H1 (cell line): ENCODE results near the gene ZNF699. TPM values are rescaled to one million over a fixed set of nuclear protein-coding genes. Genes with fewer than 3 reads are reported as not detected.

Experiments used
- CTCF ChIA-PET: fragments of 300-600 bp; sonication (Branson Sonifier 250); formaldehyde crosslinking; loops from one replicate; lab custom pipeline; 2021; ENCODE audit not compliant: partially characterized antibody; lab: Charles Lee
- POLR2A ChIA-PET: fragments of 300-600 bp; sonication (Branson Sonifier 250); formaldehyde crosslinking; loops from one replicate; lab custom pipeline; 2021; ENCODE audit warnings: inconsistent platforms; ENCODE audit not compliant: partially characterized antibody; lab: Charles Lee
- DNase-seq, 2 experiments: peaks; one replicate each; pipeline versions ENCODE4 v3.0.0 to v3.0.0-alpha.2; 2010 to 2022; ENCODE audit warnings: low spot score in 2 of 2, low read depth in 1 of 2, mixed read lengths in 1 of 2
- FAIRE-seq: peaks from 2 replicates; lab custom pipeline; 2011; peaks lifted over from hg19 to GRCh38; lab: Jason Lieb, UNC
- H2AFZ ChIP-seq: 2 replicates; pipeline ENCODE4 v1.8.1; 2012; ENCODE audit warnings: low read length, inconsistent platforms
- H2AK5ac ChIP-seq: 2 replicates; pipeline ENCODE4 v1.6.1; 2013; ENCODE audit warnings: low read depth, low read length
- H2BK120ac ChIP-seq: replicated peaks from 2 replicates; pipeline ENCODE3; 2013; ENCODE audit warnings: low read depth, low read length, inconsistent platforms
- H2BK12ac ChIP-seq: 2 replicates; pipeline ENCODE4 v1.6.1; 2013; ENCODE audit warnings: low read depth, low read length
- H2BK15ac ChIP-seq: 2 replicates; pipeline ENCODE4 v1.6.1; 2013; ENCODE audit warnings: low read length
- H2BK20ac ChIP-seq: 2 replicates; pipeline ENCODE4 v1.6.1; 2013; ENCODE audit warnings: low read length
- H2BK5ac ChIP-seq: 2 replicates; pipeline ENCODE4 v1.6.1; 2013; ENCODE audit warnings: low read depth, low read length
- H3K14ac ChIP-seq: 2 replicates; pipeline ENCODE4 v1.6.1; 2013; ENCODE audit warnings: inconsistent platforms; ENCODE audit not compliant: insufficient read length
- H3K18ac ChIP-seq: 2 replicates; pipeline ENCODE4 v1.6.1; 2013; ENCODE audit warnings: low read length; ENCODE audit errors: extremely low read depth
- H3K23ac ChIP-seq: 2 replicates; pipeline ENCODE4 v1.6.1; 2013; ENCODE audit warnings: inconsistent platforms; ENCODE audit not compliant: insufficient read length
- H3K23me2 ChIP-seq: 2 replicates; pipeline ENCODE4 v1.6.1; 2013; ENCODE audit warnings: low read depth, low read length
- H3K27ac ChIP-seq: 2 replicates; pipeline ENCODE4 v1.6.1; 2011; ENCODE audit warnings: low read depth, low read length, inconsistent platforms
- H3K27me3 ChIP-seq, 4 experiments: replicated peaks in 1 of 4; 1 replicate in 1 of 4; 2 replicates in 3 of 4; pipeline versions ENCODE4 v1.6.1 to v1.8.1; 2011 to 2013; ENCODE audit warnings: low read length in 3 of 4, mild to moderate bottlenecking in 3 of 4, inconsistent platforms in 2 of 4, mixed read lengths in 2 of 4, moderate library complexity in 1 of 4; ENCODE audit not compliant: control insufficient read depth in 3 of 4, insufficient read depth in 3 of 4; ENCODE audit errors: extremely low read depth in 1 of 4
- H3K36me3 ChIP-seq, 4 experiments: 2 replicates each; pipeline versions ENCODE4 v1.6.1 to v1.8.1; 2011 to 2013; ENCODE audit warnings: mild to moderate bottlenecking in 4 of 4, low read length in 3 of 4, moderate library complexity in 2 of 4, control low read depth in 1 of 4, inconsistent platforms in 1 of 4; ENCODE audit not compliant: insufficient read depth in 4 of 4, control insufficient read depth in 2 of 4
- H3K4ac ChIP-seq: replicated peaks from 2 replicates; pipeline ENCODE3; 2013; ENCODE audit warnings: low read length, low read depth, mixed read lengths, inconsistent platforms; ENCODE audit not compliant: insufficient read length
- H3K4me1 ChIP-seq, 4 experiments: replicated peaks in 1 of 4; 1 replicate in 1 of 4; 2 replicates in 3 of 4; pipeline versions ENCODE4 v1.6.1 to v1.8.1; 2011 to 2013; ENCODE audit warnings: low read length in 3 of 4, inconsistent platforms in 2 of 4, mixed read lengths in 1 of 4; ENCODE audit not compliant: insufficient read depth in 4 of 4, control insufficient read depth in 3 of 4
- H3K4me2 ChIP-seq, 2 experiments: 2 replicates each; pipeline versions ENCODE4 v1.6.1 to v1.8.1; 2011 to 2013; ENCODE audit warnings: low read depth in 2 of 2, low read length in 2 of 2, control low read depth in 1 of 2, inconsistent platforms in 1 of 2, mild to moderate bottlenecking in 1 of 2; ENCODE audit not compliant: insufficient read depth in 1 of 2
- H3K4me3 ChIP-seq, 4 experiments: fragments of 200-600, 300-600 bp in 1 of 4; sonication (generic), shearing (Covaris generic), sonication (Bioruptor Twin) in 1 of 4; 2 replicates each; pipeline versions ENCODE4 v1.5.1 to v1.8.1; 2011 to 2016; ENCODE audit warnings: low read length in 4 of 4, low read depth in 3 of 4, control low read depth in 2 of 4, inconsistent platforms in 2 of 4, mild to moderate bottlenecking in 2 of 4, mixed read lengths in 1 of 4, moderate library complexity in 1 of 4; ENCODE audit not compliant: insufficient read depth in 2 of 4; ENCODE audit errors: extremely low read depth in 1 of 4
- H3K56ac ChIP-seq: replicated peaks from 2 replicates; pipeline ENCODE3; 2013; ENCODE audit warnings: low read depth, mild to moderate bottlenecking, mixed read lengths, low read length, inconsistent platforms; ENCODE audit not compliant: insufficient read length
- H3K79me1 ChIP-seq: 2 replicates; pipeline ENCODE4 v1.6.1; 2013; ENCODE audit warnings: low read depth, low read length, control low read depth
- H3K79me2 ChIP-seq, 2 experiments: 2 replicates each; pipeline versions ENCODE4 v1.6.1 to v1.8.1; 2012 to 2013; ENCODE audit warnings: low read length in 2 of 2, mild to moderate bottlenecking in 2 of 2, inconsistent platforms in 1 of 2; ENCODE audit not compliant: insufficient read depth in 2 of 2, control insufficient read depth in 1 of 2
- H3K9ac ChIP-seq, 4 experiments: replicated peaks in 1 of 4; 1 replicate in 1 of 4; 2 replicates in 3 of 4; pipeline versions ENCODE4 v1.6.1 to v1.8.1; 2011 to 2013; ENCODE audit warnings: low read depth in 3 of 4, low read length in 3 of 4, control low read depth in 2 of 4, mild to moderate bottlenecking in 2 of 4, moderate library complexity in 2 of 4, inconsistent platforms in 1 of 4; ENCODE audit errors: extremely low read depth in 1 of 4
- H3K9me3 ChIP-seq, 2 experiments: 2 replicates each; pipeline versions ENCODE4 v1.6.1 to v1.8.1; 2012 to 2013; ENCODE audit warnings: mild to moderate bottlenecking in 2 of 2, moderate library complexity in 2 of 2, control low read depth in 1 of 2, inconsistent platforms in 1 of 2, low read depth in 1 of 2, low read length in 1 of 2, mixed read lengths in 1 of 2; ENCODE audit not compliant: insufficient read depth in 2 of 2
- H4K20me1 ChIP-seq, 2 experiments: replicated peaks in 1 of 2; 2 replicates each; pipeline versions ENCODE3 to v1.8.1; 2011 to 2013; ENCODE audit warnings: inconsistent platforms in 2 of 2, low read length in 2 of 2, mild to moderate bottlenecking in 1 of 2; ENCODE audit not compliant: insufficient read depth in 2 of 2, control insufficient read depth in 1 of 2
- H4K5ac ChIP-seq: 2 replicates; pipeline ENCODE4 v1.6.1; 2013; ENCODE audit warnings: low read length, low read depth, mixed read lengths, inconsistent platforms; ENCODE audit not compliant: insufficient read length
- H4K8ac ChIP-seq: 2 replicates; pipeline ENCODE4 v1.8.0; 2013; ENCODE audit warnings: mild to moderate bottlenecking, moderate library complexity, low read length, inconsistent platforms; ENCODE audit not compliant: insufficient read depth; ENCODE audit errors: extremely low read depth
- H4K91ac ChIP-seq: replicated peaks from 2 replicates; pipeline ENCODE3; 2013; ENCODE audit warnings: low read length, mixed read lengths, inconsistent platforms; ENCODE audit not compliant: insufficient read length
- BRCA1 ChIP-seq: IDR thresholded peaks from 2 replicates; pipeline ENCODE4 v1.6.1; 2012; ENCODE audit warnings: low read depth, low read length, improper control_type of control experiment
- CHD2 ChIP-seq: IDR thresholded peaks from 2 replicates; pipeline ENCODE4 v1.6.1; 2012; ENCODE audit warnings: low read length, improper control_type of control experiment
- KDM1A ChIP-seq: fragments of 200-600, 300-600 bp; sonication (generic); IDR thresholded peaks from 2 replicates; pipeline ENCODE4 v1.7.1; 2016; ENCODE audit warnings: mild to moderate bottlenecking, low read length, borderline replicate concordance
- SIX5 ChIP-seq: IDR thresholded peaks from 2 replicates; pipeline ENCODE4 v1.6.1; 2011; ENCODE audit warnings: mild to moderate bottlenecking, low read depth, low read length
- SUZ12 ChIP-seq: fragments of 200-600 bp; sonication (generic); IDR thresholded peaks from 2 replicates; pipeline ENCODE4 v1.6.1; 2012; ENCODE audit warnings: mild to moderate bottlenecking, inconsistent platforms, low read length, moderate library complexity, mixed read lengths
- TCF12 ChIP-seq: IDR thresholded peaks from 2 replicates; pipeline ENCODE4 v1.6.1; 2011; ENCODE audit warnings: low read depth, mild to moderate bottlenecking, low read length
- USF2 ChIP-seq: IDR thresholded peaks from 2 replicates; pipeline ENCODE4 v1.6.1; 2011; ENCODE audit warnings: low read length, improper control_type of control experiment
- WGBS, 2 experiments: shearing (Covaris generic) in 1 of 2; methylation state at CpG; one replicate each; pipeline versions ENCODE4 v1.1.6 to v1.1.7; 2013 to 2015; ENCODE audit warnings: low lambda C conversion rate in 2 of 2, mixed read lengths in 2 of 2, inconsistent platforms in 1 of 2, low coverage in 1 of 2, missing lambda C conversion rate in 1 of 2; ENCODE audit not compliant: insufficient replicate concordance in 2 of 2, insufficient coverage in 1 of 2, insufficient read length in 1 of 2; ENCODE audit errors: extremely low coverage in 1 of 2, missing lambda C conversion rate in 1 of 2; 5-methylcytosine and 5-hydroxymethylcytosine counted together
- polyA plus RNA-seq, 7 experiments: library from polyadenylated mRNA; depleted of rRNA in 3 of 7; stranded (reverse) in 5 of 7; unstranded in 2 of 7; fragments of >200 nt in 5 of 7; fragments of 200-250 nt in 2 of 7; gene quantifications; 1 replicate in 5 of 7; 2 replicates in 1 of 7; 4 replicates in 1 of 7; pipeline versions ENCODE4 v1.2.1 to v1.2.3, GENCODE V29; 2011 to 2013; ENCODE audit warnings: missing spikeins in 2 of 7, mixed read lengths in 2 of 7
- total RNA-seq: library from RNA; stranded (reverse); fragmentation: NEBNext Ultra II Directional; extraction: Animal tissue kit (Norgen Biotek cat#: 25700); gene quantifications from 2 replicates; pipeline ENCODE4 v1.2.1, GENCODE V29; 2021

The ZNF699 gene
- total and polyA plus RNA-seq, 2 of the 8 experiments (the other 6 are each of a cell fraction or from before 2014, with no cell fraction given), result 1.00 to 3.3 TPM

DNA sequence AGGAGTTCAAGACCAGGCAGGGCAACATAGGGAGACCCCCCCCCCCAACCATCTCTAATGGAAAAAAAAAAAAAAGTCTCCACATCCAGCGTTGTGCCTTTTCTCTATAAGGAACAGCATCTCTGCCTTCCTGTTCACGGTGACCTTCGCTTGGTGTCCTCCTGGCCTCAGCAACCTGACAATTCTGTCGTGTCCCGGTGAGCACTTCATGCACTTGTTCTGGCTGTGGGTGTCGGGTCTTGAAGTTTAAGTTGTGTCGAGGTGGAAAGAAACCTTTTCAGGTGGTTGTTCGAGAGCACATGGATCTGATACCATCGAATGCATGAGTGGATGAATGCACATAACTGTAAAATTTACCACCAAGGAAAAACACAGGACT is 14.9 kb upstream of the ZNF699 start:
- no peak overlapping the region for H2BK20ac ChIP-seq
- H2AFZ ChIP-seq, result no peak overlapping the region
- H3K27ac ChIP-seq, result no peak overlapping the region; the same call in 1 of the 2 replicates
- H3K79me1 ChIP-seq, result peaks cover 3% of the 10 kb centered on the region; the same call in 1 of the 2 replicates
- ChIA-PET CTCF (no interaction called here), POLR2A (interaction anchor here (0.6 kb wide), 1 partner anchor 152 kb away, joined by 3 read pairs; no protein-coding TSS in a partner anchor)
- H3K4ac ChIP-seq, result no peak overlapping the region
- H4K8ac ChIP-seq, result peak overlapping the region; percentile 90
- no peak overlapping the region for H2BK120ac ChIP-seq
- no peak overlapping the region for H2BK5ac ChIP-seq
- H3K9me3 ChIP-seq, result peaks cover 20 to 30% of the 10 kb centered on the region in 2 experiments; a peak in 3 of 4 replicates
- H4K91ac ChIP-seq, result peak overlapping the region; percentile 56
- FAIRE-seq, result no peak
- no peak overlapping the region for H2BK12ac ChIP-seq
- H2AK5ac ChIP-seq, result no peak overlapping the region
- H4K20me1 ChIP-seq, result no peaks in the 10 kb centered on the region
- H3K4me1 ChIP-seq, result no peaks in the 10 kb centered on the region; a peak in 2 of 7 replicates
- H3K36me3 ChIP-seq, result peaks cover 0 to 15% (median 7%) of the 10 kb centered on the region in 4 experiments; a peak in 4 of 8 replicates
- no peak for DNase-seq
- H3K79me2 ChIP-seq, result peaks cover 6 to 36% of the 10 kb centered on the region in 2 experiments
- H3K56ac ChIP-seq, result peak overlapping the region; percentile 82
- no peaks in the 10 kb centered on the region for H3K27me3 ChIP-seq
- H3K23ac ChIP-seq, result no peak overlapping the region
- peak overlapping the region; percentile 71 to 88 (median 75) for H3K4me3 ChIP-seq
- H3K4me2 ChIP-seq, result peak overlapping the region; percentile 67 to 74
- peak overlapping the region; percentile 91 for H4K5ac ChIP-seq
- H3K23me2 ChIP-seq, result no peaks in the 10 kb centered on the region
- no peak overlapping the region for H2BK15ac ChIP-seq
- no peak overlapping the region for H3K18ac ChIP-seq
- peak overlapping the region; percentile 42 to 85 (median 70); a peak in 6 of 7 replicates for H3K9ac ChIP-seq
- no peak for TF ChIP-seq TCF12
- no peak for TF ChIP-seq SIX5
- TF ChIP-seq BRCA1, result no peak
- no peak for TF ChIP-seq CHD2
- 0 out of 2 replicates have a peak, but pooled peaks have one; percentile 29 for TF ChIP-seq KDM1A
- no peak for TF ChIP-seq USF2
- no peak for TF ChIP-seq SUZ12
- 60% methylated on average over 9 of the region's 9 CpGs; no CpG with 5 or more reads in 1 of the 2 experiments for WGBS, 2 experiments
- H3K14ac ChIP-seq, result no peak overlapping the region
